GM19025 (cell line): ENCODE data around the gene RPAIN.

Experiments
- ATAC-seq: cut with Tn5 transposase; IDR thresholded peaks from one replicate; pipeline ENCODE4 v1.9.1; 2021; ENCODE audit warnings: mild to moderate bottlenecking, low read depth, moderate library complexity; ENCODE audit not compliant: unreplicated experiment

RPAIN gene

GRCh38 chr17:5480962-5481361 is 61.0 kb downstream of the RPAIN start:
- no peak for ATAC-seq

DNA sequence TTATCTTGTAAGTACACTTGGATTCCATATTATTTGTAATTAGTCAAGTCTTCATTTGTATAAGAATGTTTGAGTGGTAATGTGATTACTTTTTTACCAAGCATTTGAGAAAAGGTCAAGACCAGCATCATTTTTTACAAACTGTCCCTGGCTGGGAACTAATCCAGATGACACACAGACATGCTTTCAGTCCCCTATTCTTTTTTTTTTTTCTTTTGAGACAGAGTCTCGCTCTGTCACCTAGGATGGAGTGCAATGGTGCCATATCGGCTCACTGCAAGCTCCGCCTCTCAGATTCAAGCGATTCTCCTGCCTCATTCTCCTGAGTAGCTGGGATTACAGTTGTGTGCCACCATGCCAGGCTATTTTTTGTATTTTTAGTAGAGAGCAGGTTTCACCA is 61.5 kb downstream of the RPAIN start:
- no peak for ATAC-seq
